Endothelial cell of umbilical vein (primary cell): Measurements from ENCODE around the gene MR1. TPM values are rescaled to one million over a fixed set of nuclear protein-coding genes. Genes with fewer than 3 reads are reported as not detected.

Source experiments
- BruUV-seq: library from RNA; stranded (reverse); fragments of 400-500 nt; replicated peaks from 2 replicates; lab custom pipeline; 2021; lab: Mats Ljungman, UMichigan
- CTCF ChIA-PET: fragments of 300-600, 350-600 bp; sonication (Branson Sonifier 250); formaldehyde crosslinking; loops from one replicate; lab custom pipeline; 2021; ENCODE audit warnings: antibody characterized with exemption, inconsistent platforms; lab: Charles Lee
- POLR2A ChIA-PET: fragments of 300-600, 350-600 bp; sonication (Branson Sonifier 250); formaldehyde crosslinking; loops from one replicate; lab custom pipeline; 2021; ENCODE audit warnings: antibody characterized with exemption, inconsistent platforms; lab: Charles Lee
- DNase-seq: peaks from one replicate; pipeline ENCODE4 v3.0.0-alpha.2; 2011; ENCODE audit warnings: low read depth, low spot score
- FAIRE-seq: peaks from 2 replicates; lab custom pipeline; 2011; peaks lifted over from hg19 to GRCh38; lab: Jason Lieb, UNC
- H2AFZ ChIP-seq: 2 replicates; pipeline ENCODE4 v1.6.0; 2012; ENCODE audit warnings: low read depth, low read length, control low read depth, inconsistent platforms
- H3K27ac ChIP-seq: 2 replicates; pipeline ENCODE4 v1.5.1; 2011; ENCODE audit warnings: low read depth, mild to moderate bottlenecking, control low read depth, low read length, moderate library complexity; ENCODE audit not compliant: insufficient read depth
- H3K27me3 ChIP-seq, 2 experiments: 2 replicates each; pipeline versions ENCODE4 v1.6.0 to v1.6.1; 2011; ENCODE audit warnings: low read length in 2 of 2, mixed read lengths in 1 of 2; ENCODE audit not compliant: control insufficient read depth in 2 of 2, insufficient read depth in 2 of 2
- H3K36me3 ChIP-seq, 2 experiments: 2 replicates in 1 of 2; 3 replicates in 1 of 2; pipeline ENCODE4 v1.5.1; 2011; ENCODE audit warnings: low read length in 2 of 2, mild to moderate bottlenecking in 1 of 2, moderate library complexity in 1 of 2; ENCODE audit not compliant: control insufficient read depth in 2 of 2, insufficient read depth in 2 of 2; ENCODE audit errors: extremely low read depth in 1 of 2
- H3K4me1 ChIP-seq: 3 replicates; pipeline ENCODE4 v1.5.1; 2011; ENCODE audit warnings: mild to moderate bottlenecking, low read length; ENCODE audit not compliant: control insufficient read depth, insufficient read depth; ENCODE audit errors: extremely low read depth
- H3K4me2 ChIP-seq: 2 replicates; pipeline ENCODE4 v1.6.1; 2011; ENCODE audit warnings: low read length, control low read depth, mixed read lengths; ENCODE audit not compliant: insufficient read depth
- H3K4me3 ChIP-seq, 3 experiments: fragments of 200-600 bp in 1 of 3; sonication (generic), shearing (Covaris generic) in 1 of 3; replicated peaks in 1 of 3; 2 replicates each; pipeline ENCODE4 v1.5.1; 2011 to 2016; ENCODE audit warnings: control low read depth in 3 of 3, low read length in 3 of 3, mild to moderate bottlenecking in 2 of 3, inconsistent platforms in 1 of 3, low read depth in 1 of 3, moderate library complexity in 1 of 3; ENCODE audit not compliant: insufficient read depth in 1 of 3
- H3K79me2 ChIP-seq: 2 replicates; pipeline ENCODE4 v1.6.0; 2012; ENCODE audit warnings: low read length, inconsistent platforms; ENCODE audit not compliant: control insufficient read depth, insufficient read depth
- H3K9ac ChIP-seq: replicated peaks from 2 replicates; pipeline ENCODE3; 2011; ENCODE audit warnings: low read length, control low read depth; ENCODE audit not compliant: insufficient read depth; ENCODE audit errors: extremely low read depth
- H3K9me1 ChIP-seq: replicated peaks from 3 replicates; pipeline ENCODE4 v1.6.0; 2011; ENCODE audit warnings: mild to moderate bottlenecking, low read length; ENCODE audit not compliant: control insufficient read depth, insufficient read depth; ENCODE audit errors: extremely low read depth
- H3K9me3 ChIP-seq: replicated peaks from 2 replicates; pipeline ENCODE4 v1.5.1; 2012; ENCODE audit warnings: low read length, inconsistent platforms; ENCODE audit not compliant: control insufficient read depth, insufficient read depth
- H4K20me1 ChIP-seq: replicated peaks from 2 replicates; pipeline ENCODE3; 2011; ENCODE audit warnings: mild to moderate bottlenecking, low read length; ENCODE audit not compliant: control insufficient read depth, insufficient read depth; ENCODE audit errors: extremely low read depth
- FOS ChIP-seq: IDR thresholded peaks from 2 replicates; pipeline ENCODE4 v1.6.1; 2011; ENCODE audit warnings: mild to moderate bottlenecking, low read length, moderate library complexity, borderline replicate concordance; ENCODE audit not compliant: insufficient read depth
- JUN ChIP-seq: IDR thresholded peaks from 2 replicates; pipeline ENCODE4 v1.6.1; 2011; ENCODE audit warnings: borderline replicate concordance, low read depth; ENCODE audit not compliant: insufficient read length, insufficient read depth
- MAX ChIP-seq: IDR thresholded peaks from 2 replicates; pipeline ENCODE4 v1.6.1; 2011; ENCODE audit not compliant: insufficient read depth, insufficient read length
- MYC ChIP-seq: IDR thresholded peaks from one replicate; pipeline ENCODE4 v1.6.1; 2011; ENCODE audit warnings: mild to moderate bottlenecking, low read depth, low read length
- POLR2A ChIP-seq: IDR thresholded peaks from 2 replicates; pipeline ENCODE4 v1.6.1; 2012; ENCODE audit warnings: low read depth, mild to moderate bottlenecking, control low read depth, low read length
- POLR2AphosphoS5 ChIP-seq: IDR thresholded peaks from 2 replicates; pipeline ENCODE4 v1.6.1; 2012; ENCODE audit warnings: low read depth, mild to moderate bottlenecking, control low read depth, low read length, moderate library complexity; ENCODE audit not compliant: insufficient read depth
- dilution Hi-C: fragments of 300-500 bp; cut with MboI; formaldehyde crosslinking; loops from one replicate; pipeline ENCODE4 v1.15.0; 2019; ENCODE audit warnings: low sequenced_read_pairs; ENCODE audit not compliant: extremely low pct_ligation_motif_present
- intact Hi-C: fragments of 100-400 bp; cut with micrococcal nuclease; formaldehyde crosslinking; loops from one replicate; pipeline ENCODE4 v1.10.0; 2022
- polyA plus RNA-seq, 4 experiments: library from polyadenylated mRNA; depleted of rRNA in 3 of 4; stranded (reverse) in 3 of 4; unstranded in 1 of 4; fragments of >200 nt; gene quantifications; 2 replicates each; pipeline versions ENCODE4 v1.2.1 to v1.2.3, GENCODE V29; 2011 to 2012; ENCODE audit warnings: missing spikeins in 1 of 4
- total RNA-seq: library from RNA; stranded (reverse); gene quantifications from 2 replicates; pipeline ENCODE4 v1.2.3, GENCODE V29; 2021
- TF ChIP-seq, protein P1 (sequence below), 2 donors: IDR thresholded peaks; 1 replicate in 1 of 2; 2 replicates in 1 of 2; pipeline ENCODE4 v1.5.1; 2011; ENCODE audit warnings: low read length in 2 of 2, mild to moderate bottlenecking in 2 of 2, moderate library complexity in 2 of 2, control low read depth in 1 of 2, inconsistent platforms in 1 of 2, low read depth in 1 of 2; ENCODE audit not compliant: insufficient read depth in 1 of 2; ENCODE audit errors: extremely low read depth in 1 of 2

The MR1 gene
- total and polyA plus RNA-seq, 2 donors (not counting 3 experiments of a cell fraction or from before 2014, with no cell fraction given) = 1.3 to 2.5 TPM

GRCh38 chr1:181028615-181029014, 5.2 kb upstream of the MR1 start:
- no peaks in the 10 kb centered on the region for H4K20me1 ChIP-seq
- no peaks in the 10 kb centered on the region for H3K9me1 ChIP-seq
- DNase-seq = no peak
- no peaks in the 10 kb centered on the region for H3K9me3 ChIP-seq
- ChIA-PET CTCF (interaction anchor here (0.8 kb wide), 1 partner anchor 114 kb away, joined by 3 read pairs; no protein-coding TSS in a partner anchor), POLR2A (no interaction called here)
- intact Hi-C loops (no loop called here), dilution Hi-C loops (no loop called here)
- peaks cover 5 to 11% of the 10 kb centered on the region in 2 experiments for H3K27me3 ChIP-seq
- H3K4me2 ChIP-seq = no peak overlapping the region
- no TSS peak for BruUV-seq
- no peak overlapping the region for H3K9ac ChIP-seq
- no peaks in the 10 kb centered on the region for H3K79me2 ChIP-seq
- H3K4me1 ChIP-seq = peaks cover 7% of the 10 kb centered on the region
- no peaks in the 10 kb centered on the region for H3K36me3 ChIP-seq
- H3K4me3 ChIP-seq = no peak overlapping the region
- no peak for TF ChIP-seq FOS
- no peak for TF ChIP-seq MYC
- no peak for TF ChIP-seq MAX
- TF ChIP-seq JUN = no peak
- TF ChIP-seq POLR2AphosphoS5 = no peak
- TF ChIP-seq, protein P1, sequence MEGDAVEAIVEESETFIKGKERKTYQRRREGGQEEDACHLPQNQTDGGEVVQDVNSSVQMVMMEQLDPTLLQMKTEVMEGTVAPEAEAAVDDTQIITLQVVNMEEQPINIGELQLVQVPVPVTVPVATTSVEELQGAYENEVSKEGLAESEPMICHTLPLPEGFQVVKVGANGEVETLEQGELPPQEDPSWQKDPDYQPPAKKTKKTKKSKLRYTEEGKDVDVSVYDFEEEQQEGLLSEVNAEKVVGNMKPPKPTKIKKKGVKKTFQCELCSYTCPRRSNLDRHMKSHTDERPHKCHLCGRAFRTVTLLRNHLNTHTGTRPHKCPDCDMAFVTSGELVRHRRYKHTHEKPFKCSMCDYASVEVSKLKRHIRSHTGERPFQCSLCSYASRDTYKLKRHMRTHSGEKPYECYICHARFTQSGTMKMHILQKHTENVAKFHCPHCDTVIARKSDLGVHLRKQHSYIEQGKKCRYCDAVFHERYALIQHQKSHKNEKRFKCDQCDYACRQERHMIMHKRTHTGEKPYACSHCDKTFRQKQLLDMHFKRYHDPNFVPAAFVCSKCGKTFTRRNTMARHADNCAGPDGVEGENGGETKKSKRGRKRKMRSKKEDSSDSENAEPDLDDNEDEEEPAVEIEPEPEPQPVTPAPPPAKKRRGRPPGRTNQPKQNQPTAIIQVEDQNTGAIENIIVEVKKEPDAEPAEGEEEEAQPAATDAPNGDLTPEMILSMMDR (IDR thresholded peaks at IDR 0.05; ENCODE audit: extremely low read depth in 1 of 2, insufficient read depth in 1 of 2, low read depth in 1 of 2, low read length in 2 of 2) = no peak
- TF ChIP-seq POLR2A = no peak
- H2AFZ ChIP-seq = no peak overlapping the region
- FAIRE-seq = no peak
- H3K27ac ChIP-seq = no peak overlapping the region
